ENCODE measurements around the gene SAE1. TPM values are rescaled to one million over a fixed set of nuclear protein-coding genes. Genes with fewer than 3 reads are reported as not detected.

Gene SAE1
- total RNA-seq, 1 experiment from 2014 or later = 234 TPM

- peak; percentile 85 for DNase-seq
- no peaks in the 10 kb centered on the region for H3K9me3 ChIP-seq (ENCODE audit: control insufficient read depth, low read depth, low read length)
- H3K9me3 Mint-ChIP-seq = peaks cover 0 to 4% of the 10 kb centered on the region in 2 experiments; a peak in 2 of 5 replicates
- H3K79me2 ChIP-seq (ENCODE audit: insufficient read depth, low read length) = peaks cover 5% of the 10 kb centered on the region; the same call in 1 of the 2 replicates
- peaks cover 8% of the 10 kb centered on the region for H3K4me1 ChIP-seq (ENCODE audit: insufficient read depth, low read length)
- H3K23ac ChIP-seq (ENCODE audit: insufficient read length, low read depth, low read length) = no peak overlapping the region
- no CpG with 5 or more reads among the region's 10 CpGs for WGBS (ENCODE audit: extremely low coverage, insufficient read length, low lambda C conversion rate)
- H4K20me1 ChIP-seq (ENCODE audit: control insufficient read depth, insufficient read depth, insufficient read length) = no peaks in the 10 kb centered on the region
- H2BK120ac ChIP-seq (ENCODE audit: low read depth, low read length, poor library complexity, severe bottlenecking) = no peak overlapping the region
- H3K27me3 ChIP-seq (ENCODE audit: insufficient read depth, low read length) = no peaks in the 10 kb centered on the region
- H3K23me2 ChIP-seq (ENCODE audit: insufficient read length, low read depth, low read length, poor library complexity, severe bottlenecking) = no peaks in the 10 kb centered on the region
- H2BK5ac ChIP-seq (ENCODE audit: insufficient read length, low read length) = peak overlapping the region; percentile 7
- peaks cover 8% of the 10 kb centered on the region for H3K79me1 ChIP-seq (ENCODE audit: insufficient read depth, low read depth, low read length, poor library complexity, severe bottlenecking)
- H4K5ac ChIP-seq (ENCODE audit: insufficient read length, low read depth, low read length) = peak overlapping the region; percentile 8
- H3K4me2 ChIP-seq (ENCODE audit: insufficient read depth, insufficient read length, low read length) = peak overlapping the region; percentile 37
- H3K18ac ChIP-seq (ENCODE audit: insufficient read length, low read depth, low read length) = peak overlapping the region; percentile 8
- no peak overlapping the region for H3K9ac ChIP-seq (ENCODE audit: extremely low read depth, insufficient read length, low read length)
- H2AK5ac ChIP-seq (ENCODE audit: insufficient read length, low read length) = no peak overlapping the region
- H4K91ac ChIP-seq (ENCODE audit: insufficient read length, low read depth, low read length) = no peak overlapping the region
- no peaks in the 10 kb centered on the region for H3K27me3 Mint-ChIP-seq (ENCODE audit: low read depth)
- TF ChIP-seq CTCF (conservative IDR thresholded peaks at IDR 0.05) = peak; percentile 48; the same call in 1 of the 3 replicates
- H3K27ac ChIP-seq (ENCODE audit: insufficient read length, low read depth, low read length) = peak overlapping the region; percentile 86
- H3K14ac ChIP-seq (ENCODE audit: insufficient read depth, low read length) = peak overlapping the region; percentile 48; the same call in 1 of the 2 replicates
- no peak overlapping the region for H4K8ac ChIP-seq (replicated peaks; ENCODE audit: insufficient read length, low read depth, low read length)
- peak overlapping the region; percentile 87 to 98 (median 98) for H3K27ac Mint-ChIP-seq
- H2AFZ ChIP-seq (ENCODE audit: low read length) = no peak overlapping the region
- peak overlapping the region; percentile 35 for H2BK12ac ChIP-seq (ENCODE audit: insufficient read length, low read depth, low read length)
- peak overlapping the region; percentile 16 to 49 for H3K4me3 Mint-ChIP-seq
- H3K4ac ChIP-seq (ENCODE audit: low read depth, low read length) = no peak overlapping the region; the same call in 1 of the 2 replicates
- peaks cover 41 to 86% (median 68%) of the 10 kb centered on the region in 3 experiments for H3K36me3 Mint-ChIP-seq (ENCODE audit: insufficient read depth in 1 of 3, low read depth in 3 of 3)
- no peak overlapping the region for H3K56ac ChIP-seq (ENCODE audit: insufficient read length, low read depth, low read length)
- H2BK20ac ChIP-seq (ENCODE audit: low read depth, low read length, poor library complexity, severe bottlenecking) = no peak overlapping the region
- H3K4me1 Mint-ChIP-seq = peaks cover 39 to 42% of the 10 kb centered on the region in 2 experiments
- no peak overlapping the region for H2BK15ac ChIP-seq (ENCODE audit: low read depth, low read length)
- no peak overlapping the region for H3T11ph ChIP-seq (ENCODE audit: low read length)
Observed at GRCh38 chr19:47157431-47158321, 27.0 kb downstream of the SAE1 start.

All from H9 (cell line).